HEK293 (cell line): ENCODE measurements around the gene NFATC1.

Experiments
- CTCF ChIA-PET: fragments of 350-600 bp; formaldehyde crosslinking; extraction: SDS; loops from one replicate; lab custom pipeline; 2021; ENCODE audit warnings: antibody characterized with exemption; lab: Yijun Ruan, JAX
- POLR2A ChIA-PET: fragments of 300-600 bp; formaldehyde crosslinking; extraction: SDS; loops from one replicate; lab custom pipeline; 2020; ENCODE audit warnings: antibody characterized with exemption, inconsistent platforms; lab: Yijun Ruan, JAX
- H3K27ac ChIP-seq: fragments of 200-500 bp; sonication (Bioruptor generic); 2 replicates; pipeline ENCODE4 v1.5.1; 2014; ENCODE audit warnings: low read depth, low read length, control low read depth, inconsistent platforms; ENCODE audit errors: extremely low read depth
- H3K36me3 ChIP-seq, 2 experiments: fragments of 200-500 bp in 1 of 2; sonication (Bioruptor generic) in 1 of 2; 1 replicate in 1 of 2; 2 replicates in 1 of 2; pipeline ENCODE4 v1.5.1; 2014 to 2017; ENCODE audit warnings: inconsistent platforms in 2 of 2, low read length in 2 of 2; ENCODE audit not compliant: control insufficient read depth in 2 of 2, insufficient read depth in 1 of 2
- H3K4me1 ChIP-seq: fragments of 200-500 bp; sonication (Bioruptor generic); 2 replicates; pipeline ENCODE4 v1.5.1; 2014; ENCODE audit warnings: mild to moderate bottlenecking, low read length, inconsistent platforms; ENCODE audit not compliant: control insufficient read depth, insufficient read depth
- H3K4me3 ChIP-seq: 2 replicates; pipeline ENCODE4 v1.5.1; 2011; ENCODE audit warnings: low read depth, mild to moderate bottlenecking, control low read depth, low read length, moderate library complexity
- H3K9me3 ChIP-seq: fragments of 200-500 bp; sonication (Bioruptor generic); 2 replicates; pipeline ENCODE4 v1.5.1; 2014; ENCODE audit warnings: low read depth, low read length, inconsistent platforms; ENCODE audit not compliant: control insufficient read depth, insufficient read depth
- ATF2 ChIP-seq: fragments of 450-650 bp; formaldehyde crosslinking; IDR thresholded peaks from 2 replicates; pipeline ENCODE4 v1.5.1; 2016; ENCODE audit warnings: missing biosample characterization, missing genetic modification characterization, low read depth
- FEZF1 ChIP-seq: fragments of 450-650 bp; formaldehyde crosslinking; IDR thresholded peaks from 2 replicates; pipeline ENCODE4 v1.5.1; 2016; ENCODE audit warnings: missing biosample characterization, missing genetic modification characterization
- GLIS1 ChIP-seq: fragments of 450-650 bp; formaldehyde crosslinking; IDR thresholded peaks from 2 replicates; pipeline ENCODE4 v1.5.1; 2016; ENCODE audit warnings: missing biosample characterization, missing genetic modification characterization
- HIC1 ChIP-seq: fragments of 450-650 bp; formaldehyde crosslinking; IDR thresholded peaks from 2 replicates; pipeline ENCODE4 v1.5.1; 2016; ENCODE audit warnings: missing biosample characterization, missing genetic modification characterization
- KLF8 ChIP-seq: fragments of 450-650 bp; formaldehyde crosslinking; IDR thresholded peaks from 2 replicates; pipeline ENCODE4 v1.5.1; 2016; ENCODE audit warnings: missing biosample characterization, missing genetic modification characterization
- OSR2 ChIP-seq: fragments of 450-650 bp; formaldehyde crosslinking; IDR thresholded peaks from 2 replicates; pipeline ENCODE4 v1.5.1; 2016; ENCODE audit warnings: missing biosample characterization, missing genetic modification characterization
- OVOL3 ChIP-seq: fragments of 450-650 bp; formaldehyde crosslinking; IDR thresholded peaks from 2 replicates; pipeline ENCODE4 v1.5.1; 2016; ENCODE audit warnings: missing biosample characterization, missing genetic modification characterization
- PRDM2 ChIP-seq: fragments of 450-650 bp; formaldehyde crosslinking; IDR thresholded peaks from 2 replicates; pipeline ENCODE4 v1.5.1; 2016; ENCODE audit warnings: missing biosample characterization, missing genetic modification characterization, borderline replicate concordance
- REPIN1 ChIP-seq: fragments of 450-650 bp; formaldehyde crosslinking; IDR thresholded peaks from 2 replicates; pipeline ENCODE4 v1.5.1; 2017; ENCODE audit warnings: missing biosample characterization, missing genetic modification characterization, low read depth
- ZBTB8A ChIP-seq: fragments of 450-650 bp; formaldehyde crosslinking; IDR thresholded peaks from 2 replicates; pipeline ENCODE4 v1.5.1; 2016; ENCODE audit warnings: missing biosample characterization, missing genetic modification characterization
- ZFHX2 ChIP-seq: fragments of 450-650 bp; formaldehyde crosslinking; conservative IDR thresholded peaks from 2 replicates; pipeline ENCODE4 v1.5.1; 2016; ENCODE audit warnings: missing biosample characterization, missing genetic modification characterization
- ZNF10 ChIP-seq: fragments of 450-650 bp; formaldehyde crosslinking; IDR thresholded peaks from 2 replicates; pipeline ENCODE4 v1.5.1; 2017; ENCODE audit warnings: missing biosample characterization, missing genetic modification characterization
- ZNF174 ChIP-seq: fragments of 450-650 bp; formaldehyde crosslinking; IDR thresholded peaks from 2 replicates; pipeline ENCODE4 v1.5.0; 2017; ENCODE audit warnings: missing biosample characterization, mild to moderate bottlenecking, missing genetic modification characterization
- ZNF2 ChIP-seq: fragments of 450-650 bp; formaldehyde crosslinking; IDR thresholded peaks from 2 replicates; pipeline ENCODE4 v1.5.1; 2016; ENCODE audit warnings: missing biosample characterization, missing genetic modification characterization
- ZNF335 ChIP-seq: fragments of 450-650 bp; formaldehyde crosslinking; conservative IDR thresholded peaks from 2 replicates; pipeline ENCODE4 v1.5.1; 2016; ENCODE audit warnings: missing biosample characterization, missing genetic modification characterization
- ZNF529 ChIP-seq: fragments of 450-650 bp; formaldehyde crosslinking; IDR thresholded peaks from 2 replicates; pipeline ENCODE4 v1.5.1; 2017; ENCODE audit warnings: missing genetic modification characterization, missing biosample characterization; ENCODE audit not compliant: insufficient replicate concordance
- ZNF701 ChIP-seq: fragments of 450-650 bp; formaldehyde crosslinking; IDR thresholded peaks from 2 replicates; pipeline ENCODE4 v1.5.1; 2016; ENCODE audit warnings: missing biosample characterization, missing genetic modification characterization
- ZNF830 ChIP-seq: fragments of 450-650 bp; IDR thresholded peaks from 2 replicates; pipeline ENCODE4 v1.5.0; 2018; ENCODE audit warnings: missing biosample characterization, missing genetic modification characterization, low read depth, mild to moderate bottlenecking, moderate library complexity
- ZNF843 ChIP-seq: fragments of 450-650 bp; formaldehyde crosslinking; IDR thresholded peaks from 2 replicates; pipeline ENCODE4 v1.5.1; 2016; ENCODE audit warnings: missing biosample characterization, missing genetic modification characterization
- ZSCAN16 ChIP-seq: fragments of 450-650 bp; formaldehyde crosslinking; IDR thresholded peaks from 2 replicates; pipeline ENCODE4 v1.5.1; 2016; ENCODE audit warnings: missing biosample characterization, missing genetic modification characterization
- ZSCAN30 ChIP-seq: fragments of 450-650 bp; IDR thresholded peaks from 2 replicates; pipeline ENCODE4 v1.5.1; 2018; ENCODE audit warnings: missing biosample characterization, mild to moderate bottlenecking, missing genetic modification characterization, moderate library complexity
- ZXDB ChIP-seq: fragments of 450-650 bp; formaldehyde crosslinking; IDR thresholded peaks from 2 replicates; pipeline ENCODE4 v1.5.1; 2016; ENCODE audit warnings: missing biosample characterization, missing genetic modification characterization
- TF ChIP-seq, protein P1 (sequence below): fragments of 450-650 bp; formaldehyde crosslinking; IDR thresholded peaks from 2 replicates; pipeline ENCODE4 v1.5.1; 2017; ENCODE audit warnings: missing biosample characterization, missing genetic modification characterization

The NFATC1 gene

GRCh38 chr18:79438089-79438897 is 42.6 kb downstream of the NFATC1 start:
- Histone ChIP-seq H3K9me3 (no peaks in the 10 kb centered on the region), H3K4me1 (no peaks in the 10 kb centered on the region), H3K27ac (no peak overlapping the region), H3K4me3 (no peak overlapping the region), H3K36me3 (peaks cover 0 to 19% of the 10 kb centered on the region in 2 experiments; a peak in 2 of 3 replicates)
- TF ChIP-seq ZSCAN16 (tag by site-specific recombination): no peak
- no peak for TF ChIP-seq ZXDB (tag by site-specific recombination)
- TF ChIP-seq ZNF10 (tag by site-specific recombination): no peak
- TF ChIP-seq ATF2: no peak
- TF ChIP-seq KLF8 (tag by site-specific recombination): no peak
- no peak for TF ChIP-seq ZNF529 (tag by site-specific recombination)
- TF ChIP-seq REPIN1 (tag by site-specific recombination): no peak
- TF ChIP-seq ZNF843: no peak
- TF ChIP-seq ZNF174: no peak
- TF ChIP-seq ZNF701: no peak
- no peak for TF ChIP-seq ZNF2 (tag by site-specific recombination)
- no peak for TF ChIP-seq ZNF335
- TF ChIP-seq PRDM2 (tag by site-specific recombination): no peak
- ChIA-PET POLR2A (no interaction called here), CTCF (no interaction called here)

GRCh38 chr18:79438898-79439627 is 43.3 kb downstream of the NFATC1 start:
- ChIA-PET CTCF (no interaction called here), POLR2A (no interaction called here)
- Histone ChIP-seq H3K9me3 (no peaks in the 10 kb centered on the region), H3K27ac (no peak overlapping the region), H3K4me1 (no peaks in the 10 kb centered on the region), H3K4me3 (no peak overlapping the region), H3K36me3 (peaks cover 0 to 12% of the 10 kb centered on the region in 2 experiments; a peak in 2 of 3 replicates)
- TF ChIP-seq, protein P1, sequence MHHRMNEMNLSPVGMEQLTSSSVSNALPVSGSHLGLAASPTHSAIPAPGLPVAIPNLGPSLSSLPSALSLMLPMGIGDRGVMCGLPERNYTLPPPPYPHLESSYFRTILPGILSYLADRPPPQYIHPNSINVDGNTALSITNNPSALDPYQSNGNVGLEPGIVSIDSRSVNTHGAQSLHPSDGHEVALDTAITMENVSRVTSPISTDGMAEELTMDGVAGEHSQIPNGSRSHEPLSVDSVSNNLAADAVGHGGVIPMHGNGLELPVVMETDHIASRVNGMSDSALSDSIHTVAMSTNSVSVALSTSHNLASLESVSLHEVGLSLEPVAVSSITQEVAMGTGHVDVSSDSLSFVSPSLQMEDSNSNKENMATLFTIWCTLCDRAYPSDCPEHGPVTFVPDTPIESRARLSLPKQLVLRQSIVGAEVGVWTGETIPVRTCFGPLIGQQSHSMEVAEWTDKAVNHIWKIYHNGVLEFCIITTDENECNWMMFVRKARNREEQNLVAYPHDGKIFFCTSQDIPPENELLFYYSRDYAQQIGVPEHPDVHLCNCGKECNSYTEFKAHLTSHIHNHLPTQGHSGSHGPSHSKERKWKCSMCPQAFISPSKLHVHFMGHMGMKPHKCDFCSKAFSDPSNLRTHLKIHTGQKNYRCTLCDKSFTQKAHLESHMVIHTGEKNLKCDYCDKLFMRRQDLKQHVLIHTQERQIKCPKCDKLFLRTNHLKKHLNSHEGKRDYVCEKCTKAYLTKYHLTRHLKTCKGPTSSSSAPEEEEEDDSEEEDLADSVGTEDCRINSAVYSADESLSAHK (tag by site-specific recombination): peak; percentile 53; the same call in 1 of the 2 replicates
- TF ChIP-seq GLIS1 (tag by site-specific recombination): peak; percentile 86
- TF ChIP-seq ZFHX2 (tag by site-specific recombination): peak; percentile 71
- no peak for TF ChIP-seq ZNF830 (tag by site-specific recombination)
- 0 out of 2 replicates have a peak, but pooled peaks have one; percentile 40 for TF ChIP-seq OVOL3
- TF ChIP-seq ZBTB8A (tag by site-specific recombination): no peak
- TF ChIP-seq HIC1 (tag by site-specific recombination): peak; percentile 48; the same call in 1 of the 2 replicates
- TF ChIP-seq FEZF1 (tag by site-specific recombination): peak; percentile 88
- peak; percentile 69 for TF ChIP-seq OSR2
- TF ChIP-seq ZSCAN30: 0 out of 2 replicates have a peak, but pooled peaks have one; percentile 55
